HG03066 (cell line): ENCODE measurements around the gene TBX10.
"Not testable (repeated sequence)": the region's sequence is repeated elsewhere in the genome, so short reads cannot be mapped to it uniquely, and the experiment has no call there.

Experiments used
- ATAC-seq: cut with Tn5 transposase; IDR thresholded peaks from one replicate; pipeline ENCODE4 v1.9.1; 2021; ENCODE audit warnings: low read depth; ENCODE audit not compliant: unreplicated experiment

TBX10 gene

DNA sequence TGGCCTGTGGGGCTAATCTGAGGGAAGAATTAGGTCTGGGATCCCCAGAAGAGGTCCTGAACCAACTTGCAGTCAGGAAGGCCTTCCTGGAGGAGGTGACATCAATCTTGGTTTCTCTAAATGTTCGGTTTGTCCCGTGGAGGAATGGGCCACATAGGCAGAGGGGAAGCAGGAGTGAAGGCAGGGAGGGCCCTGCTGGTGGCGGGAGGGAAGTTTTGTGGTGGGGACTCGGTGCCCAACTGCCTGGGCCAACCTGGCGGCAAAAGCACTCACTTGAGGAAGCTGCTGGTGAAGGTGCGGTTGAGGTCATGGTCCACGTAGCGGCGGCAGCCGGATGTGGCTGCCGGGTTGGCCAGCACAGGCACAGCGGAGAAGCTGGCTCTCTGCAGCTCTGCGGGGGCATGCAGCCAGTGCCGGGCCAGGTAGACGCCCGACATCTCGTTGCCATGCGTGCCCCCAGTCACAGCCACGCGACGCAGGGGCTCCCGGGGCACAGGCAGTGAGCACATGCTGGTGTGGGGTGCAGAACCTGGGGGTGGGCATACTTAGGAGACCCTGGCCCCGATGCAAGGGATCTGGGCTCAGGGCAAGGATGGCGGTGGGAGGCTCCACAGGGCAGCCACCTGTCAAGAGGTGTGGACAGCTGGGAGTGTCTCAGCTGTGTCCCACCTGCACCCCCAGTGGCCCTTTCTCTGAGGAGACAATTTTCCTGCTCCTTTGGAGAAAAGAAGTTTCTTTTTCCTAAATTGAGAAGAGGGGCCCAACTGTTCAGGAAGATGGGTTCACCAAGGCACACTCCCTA lies 7.2 kb upstream of the TBX10 start:
- no peak for ATAC-seq

DNA sequence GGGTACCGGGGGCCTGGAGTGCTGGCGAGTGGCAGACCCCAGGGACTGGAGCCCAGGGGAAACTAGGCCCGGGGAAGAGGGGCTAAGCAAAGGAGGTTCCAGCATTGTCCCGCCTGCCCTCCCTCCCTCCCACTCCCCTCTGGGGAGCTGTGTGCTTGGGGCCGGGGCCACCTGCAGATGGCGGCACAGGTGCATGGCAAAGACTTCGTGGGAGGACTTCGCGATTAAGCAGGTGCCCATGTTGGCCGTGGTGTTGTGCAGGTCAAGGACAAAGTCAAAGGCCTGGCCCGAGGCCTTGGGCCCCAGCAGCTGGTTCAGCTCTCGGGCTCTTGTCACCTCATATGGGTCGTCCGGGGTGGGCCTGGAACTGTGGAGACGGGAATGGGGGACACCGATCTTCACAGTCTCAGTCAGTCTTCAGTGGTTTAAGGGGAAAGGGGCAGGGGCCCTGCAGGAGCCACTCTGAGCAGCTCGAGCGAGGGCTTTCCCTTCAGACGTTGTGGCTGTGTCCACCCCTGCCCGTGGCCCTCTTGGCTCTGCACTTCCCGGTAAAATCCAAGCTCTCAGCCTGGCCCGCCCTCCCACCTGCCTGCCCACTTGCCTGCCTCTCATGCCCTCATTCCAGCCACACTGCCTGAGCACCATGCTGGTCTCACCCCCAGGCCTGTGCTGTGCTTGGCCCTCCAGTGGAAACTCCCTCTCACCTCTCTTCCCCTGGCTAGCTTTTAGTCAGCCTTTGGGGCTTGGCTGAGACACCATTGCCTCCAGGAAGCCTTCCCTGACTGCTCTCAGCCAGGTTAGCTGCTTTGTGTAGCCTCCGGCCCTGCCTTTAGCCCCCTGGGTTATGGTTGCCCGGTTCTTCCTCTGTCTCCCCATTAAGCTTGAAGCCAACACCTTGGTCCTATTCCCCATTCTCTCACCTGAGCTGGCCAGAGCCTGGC lies 6.2 kb upstream of the TBX10 start:
- ATAC-seq = no peak

DNA sequence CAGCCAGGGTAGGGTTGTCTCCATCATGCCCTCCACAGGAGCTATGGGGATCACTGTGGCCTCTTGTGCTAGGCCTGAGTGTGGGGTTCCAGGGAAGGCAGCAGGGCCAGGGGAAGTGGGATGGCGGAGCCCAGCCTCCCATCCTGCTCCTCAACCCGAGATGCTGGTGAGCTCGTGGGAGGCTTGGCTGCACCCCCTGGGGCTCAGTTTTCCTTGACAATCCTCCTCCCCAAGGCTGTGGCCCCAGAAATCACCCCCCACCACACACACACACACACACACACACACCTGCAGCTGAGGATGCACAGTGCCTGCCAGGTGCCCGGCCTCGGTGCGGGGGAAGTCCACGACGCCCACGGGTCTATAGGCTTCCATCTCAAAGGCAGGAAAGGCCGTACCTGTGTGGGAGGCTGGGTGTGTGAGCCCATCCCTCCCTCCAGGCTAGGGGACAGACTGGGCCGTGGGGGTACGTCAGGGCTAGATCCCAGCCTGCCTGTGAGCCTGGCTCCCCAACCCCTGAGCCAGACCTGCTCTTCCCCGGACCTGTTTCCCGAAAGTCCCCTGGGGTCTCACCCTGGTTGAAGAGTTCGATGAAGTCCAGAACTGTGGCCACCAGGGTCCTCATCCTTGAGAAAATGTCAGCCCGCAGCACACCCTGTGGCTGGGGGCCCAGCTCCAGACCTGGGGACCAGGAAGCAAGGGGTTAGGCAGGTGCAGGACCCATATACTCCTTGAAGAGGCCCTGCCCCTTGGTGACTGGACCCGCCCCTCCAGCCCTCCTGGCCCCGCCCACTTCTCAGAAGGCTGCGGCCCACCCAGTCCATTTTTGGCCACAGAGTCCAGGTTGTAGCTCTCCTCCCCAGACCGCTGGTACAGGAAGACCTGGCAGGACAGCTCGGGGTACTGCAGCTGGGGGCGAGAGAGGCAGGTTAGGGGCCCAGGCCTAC lies 5.2 kb upstream of the TBX10 start:
- ATAC-seq = no peak

DNA sequence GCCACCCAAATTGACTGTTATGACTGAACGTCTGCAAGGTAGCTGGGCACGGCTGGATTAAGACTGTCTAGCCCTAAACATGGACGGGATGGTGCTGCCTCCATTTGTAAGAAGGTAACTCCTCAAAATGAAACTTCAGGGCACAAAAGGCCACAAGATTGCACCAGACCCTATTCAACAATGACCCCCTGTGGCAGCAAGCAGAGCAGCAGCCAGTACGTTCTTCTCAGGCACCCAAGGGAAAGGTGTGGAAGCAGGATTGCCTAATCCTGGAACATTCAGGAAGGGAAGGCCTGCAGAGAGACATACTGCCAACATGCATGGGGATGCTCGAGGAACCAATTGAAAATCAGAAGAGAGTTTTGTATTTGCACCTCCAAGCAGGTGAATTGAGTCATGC lies 4.5 kb upstream of the TBX10 start:
- no peak for ATAC-seq

DNA sequence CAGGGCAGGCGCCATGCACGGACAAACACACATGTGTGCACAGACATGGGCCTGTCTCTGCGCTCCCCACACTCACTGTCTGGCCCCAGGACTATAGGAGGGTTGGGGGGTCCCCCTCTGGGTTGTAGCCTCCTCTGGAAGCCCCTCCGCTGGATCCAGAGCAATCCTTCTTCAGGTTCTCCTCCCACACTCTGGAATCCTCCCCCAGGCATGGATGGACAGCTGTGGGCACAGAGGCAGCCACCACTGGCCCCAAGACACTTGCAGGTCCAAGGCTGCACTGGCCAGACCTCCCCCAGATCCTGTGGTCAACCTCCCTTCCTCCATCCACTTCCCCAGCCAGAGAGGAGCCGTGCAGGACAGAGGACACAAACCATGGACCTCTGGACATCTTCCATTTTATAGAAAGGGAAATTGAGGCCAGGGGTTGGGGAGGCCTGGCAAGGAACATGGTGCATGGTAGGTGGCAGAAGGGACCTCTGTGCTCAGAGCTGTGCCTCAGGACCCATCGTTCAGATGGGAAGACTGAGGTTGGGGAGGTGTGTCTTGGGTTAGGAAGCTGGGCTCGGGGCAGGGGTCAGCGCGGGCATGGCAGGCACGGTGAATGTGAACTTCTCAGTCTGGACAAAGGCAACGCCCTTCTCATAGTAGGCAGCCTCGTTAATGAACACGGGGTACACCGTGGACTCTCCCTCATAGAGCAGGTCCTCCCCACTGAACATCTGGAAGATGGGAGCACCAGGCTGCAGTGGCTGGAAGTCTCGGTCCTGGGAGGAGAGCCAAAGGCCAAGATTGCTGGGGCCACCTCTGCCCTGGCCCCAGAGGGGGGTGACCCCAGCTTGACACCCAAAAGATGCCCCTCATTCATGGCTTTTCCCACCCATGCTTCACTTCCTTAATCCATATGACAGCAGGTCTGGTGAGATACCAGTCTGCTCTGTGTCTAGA lies 2.9 kb upstream of the TBX10 start:
- ATAC-seq = no peak

DNA sequence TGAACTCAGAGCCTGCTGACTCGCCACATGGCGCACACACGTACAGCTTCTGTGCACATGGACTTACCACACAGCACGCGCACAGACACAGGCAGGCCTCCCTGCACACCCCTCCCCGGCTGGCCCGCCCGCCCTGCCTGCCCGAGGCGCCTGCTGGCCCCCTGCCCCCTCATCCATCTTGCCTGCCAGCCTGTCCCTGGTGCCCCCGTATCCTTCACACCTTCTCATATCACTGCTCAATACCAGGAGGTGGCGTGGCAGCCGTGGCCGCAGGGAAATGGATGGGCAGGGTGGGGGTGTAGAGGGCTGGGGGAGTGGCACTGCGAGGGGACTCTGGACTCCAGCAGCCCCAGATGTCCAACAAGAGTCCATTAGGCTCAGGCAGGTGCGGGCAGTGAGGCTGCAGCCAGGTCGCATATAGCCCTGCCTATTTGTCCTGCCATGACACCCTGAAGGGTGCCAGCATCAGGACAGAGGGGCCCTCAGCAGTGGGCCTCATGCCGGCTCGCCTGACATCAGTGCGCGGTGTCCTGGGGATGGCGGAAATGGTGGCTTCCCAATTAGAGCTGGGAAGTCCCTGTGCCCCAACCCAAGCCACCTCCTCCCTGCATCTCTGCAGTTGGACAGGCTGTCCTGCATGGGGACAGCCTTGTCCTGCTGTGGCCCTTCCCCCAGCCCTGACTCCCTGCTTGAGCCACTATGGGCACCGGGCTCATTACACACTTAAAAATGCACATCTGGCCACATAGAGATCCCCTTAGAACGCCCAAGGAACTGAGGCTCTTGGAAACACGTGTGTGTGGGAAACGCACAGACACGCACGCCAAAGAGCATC lies 2.0 kb upstream of the TBX10 start:
- no peak for ATAC-seq

DNA sequence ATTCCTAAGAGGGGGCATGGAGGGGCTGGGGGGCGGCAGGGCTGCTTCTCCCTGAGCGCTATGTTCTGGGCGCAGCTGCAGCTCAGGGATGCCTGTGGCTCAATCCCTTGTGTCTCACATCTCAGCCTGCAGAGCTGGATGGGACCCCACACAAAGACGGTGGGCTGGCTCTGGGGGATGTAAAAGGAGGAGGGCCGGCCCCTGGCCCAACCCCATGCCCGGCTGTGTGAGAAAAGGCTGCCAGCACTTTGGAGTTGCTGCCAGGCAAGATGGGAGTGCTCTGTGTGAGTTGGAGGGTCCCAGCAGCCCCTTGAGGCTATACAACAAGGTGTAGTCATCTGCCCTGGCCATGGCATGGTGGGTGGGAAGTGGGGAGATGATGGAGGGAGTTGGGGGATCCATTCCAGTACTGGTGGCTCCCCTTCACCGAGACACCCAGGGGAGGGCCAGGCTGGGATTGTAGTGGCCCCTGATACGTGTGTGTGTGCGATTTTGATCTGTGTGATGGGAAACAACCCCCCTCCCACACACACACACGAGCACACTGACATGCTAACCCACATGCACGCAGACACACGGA lies 1.3 kb upstream of the TBX10 start:
- no peak for ATAC-seq

DNA sequence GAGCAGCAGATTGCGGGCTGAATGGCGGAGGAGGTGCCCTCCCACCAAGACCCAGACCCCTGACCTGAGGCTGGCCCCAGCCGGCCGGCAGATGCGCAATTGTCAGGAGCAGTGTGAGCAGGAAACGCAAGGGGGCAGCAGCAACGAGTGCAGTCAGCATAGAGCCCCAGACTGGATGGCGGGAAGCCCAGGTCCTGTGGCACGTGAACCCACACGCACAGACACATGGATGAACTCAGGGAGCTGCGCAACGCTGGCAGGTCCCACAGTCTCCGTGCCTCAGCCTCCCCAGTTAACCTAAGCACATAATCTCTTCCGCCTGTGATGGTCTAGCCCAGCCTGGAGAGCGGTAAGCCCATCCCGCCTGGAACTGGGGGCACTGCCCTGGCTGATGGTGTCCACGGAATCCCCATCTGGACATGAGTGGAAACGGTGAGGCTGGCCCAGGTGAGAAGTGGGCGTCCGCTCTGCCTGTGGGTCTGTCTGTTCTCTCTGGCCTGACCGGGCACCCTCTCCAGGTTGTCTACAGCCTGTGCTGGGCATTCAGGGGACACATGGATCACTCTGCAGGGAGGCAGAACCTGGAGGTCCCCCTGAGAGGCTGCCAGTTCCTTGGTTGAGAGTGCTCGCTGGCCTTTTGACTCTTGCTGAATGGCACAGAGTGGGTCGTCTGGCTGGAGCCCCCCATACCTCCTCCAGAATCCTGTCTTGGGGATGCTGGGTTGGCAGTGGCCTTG lies 626 bp upstream of the TBX10 start:
- no peak for ATAC-seq

DNA sequence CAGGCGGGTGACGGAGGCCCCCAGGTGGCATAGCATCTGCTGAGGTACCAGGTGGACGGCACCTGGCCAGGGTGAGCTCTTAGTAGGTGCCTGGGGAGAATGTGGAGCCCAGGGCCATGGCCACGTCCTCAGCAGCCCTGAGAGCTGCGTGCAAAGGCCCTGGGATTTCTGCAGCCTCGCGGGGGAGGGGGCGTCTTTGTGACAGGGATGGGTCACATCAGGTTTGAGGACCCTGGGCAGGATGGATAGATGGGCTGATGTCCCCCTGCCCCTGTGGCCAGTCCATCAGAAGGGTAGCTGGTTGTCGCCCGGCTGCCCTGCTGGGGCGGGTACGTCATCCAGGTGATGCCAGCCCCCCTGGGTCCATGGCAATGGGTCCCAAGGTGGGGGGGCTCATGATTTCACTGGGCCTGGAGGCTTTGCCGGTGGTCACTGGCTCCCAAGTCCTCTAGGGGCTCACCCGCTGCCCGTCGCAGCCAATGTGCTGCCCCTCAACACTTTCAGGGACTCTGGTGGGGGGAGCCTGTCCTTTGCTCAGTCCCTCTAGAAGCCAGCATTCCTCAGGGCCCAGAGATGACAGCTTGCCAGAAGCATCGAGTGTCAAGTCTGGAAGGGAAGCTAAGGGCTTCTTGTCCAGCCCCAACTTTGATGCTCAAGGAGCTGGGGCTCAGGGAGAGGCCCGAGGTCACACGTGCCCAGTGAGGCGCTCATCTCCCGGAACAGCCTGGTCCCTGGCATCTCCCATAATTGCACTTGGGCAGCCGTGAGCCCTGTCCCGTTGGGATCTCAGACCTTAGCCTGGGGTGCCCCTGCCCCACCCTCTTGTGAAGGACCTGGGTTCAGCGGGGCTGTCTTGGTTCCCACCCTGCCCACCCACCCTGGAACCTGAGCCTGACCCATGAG lies 777 bp downstream of the TBX10 start:
- no peak for ATAC-seq

DNA sequence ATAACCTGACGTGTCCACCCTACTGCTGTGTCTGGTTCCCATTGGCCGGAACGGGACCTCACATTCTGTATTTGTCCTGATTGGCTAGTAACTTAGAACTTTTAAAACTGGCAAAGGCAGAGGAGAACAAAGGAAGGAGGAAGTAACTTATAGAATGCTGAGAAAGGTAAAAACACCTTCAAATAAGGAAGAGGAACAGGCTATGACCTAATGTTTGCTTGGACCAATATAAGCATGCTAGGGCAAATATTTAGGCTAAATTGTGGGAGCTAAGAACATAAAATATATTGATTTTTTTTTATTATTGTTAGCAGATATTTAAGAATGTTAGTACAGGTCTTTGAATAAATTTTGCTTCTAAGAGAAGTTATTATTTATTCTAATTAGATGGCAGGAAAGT lies 2.1 kb downstream of the TBX10 start:
- ATAC-seq = not testable (repeated sequence)

DNA sequence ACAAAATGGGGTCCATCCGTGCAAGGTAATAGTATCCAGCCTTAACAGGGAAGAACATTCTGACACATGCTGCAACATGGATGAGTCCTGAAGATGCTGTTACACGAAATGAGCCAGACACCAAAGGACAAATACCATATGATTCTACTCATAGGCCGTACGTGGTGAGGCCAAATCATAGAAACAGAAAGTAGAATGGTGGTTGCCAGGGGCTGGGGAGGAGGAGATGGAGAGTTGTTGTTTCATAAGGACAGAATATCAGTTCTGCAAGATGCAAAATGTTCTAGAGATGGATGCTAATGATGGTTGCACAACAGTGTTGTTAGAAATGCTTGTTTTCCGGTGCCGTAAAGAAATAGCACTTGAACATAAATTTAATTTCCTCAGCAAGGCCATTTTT lies 2.6 kb downstream of the TBX10 start:
- ATAC-seq = no peak

DNA sequence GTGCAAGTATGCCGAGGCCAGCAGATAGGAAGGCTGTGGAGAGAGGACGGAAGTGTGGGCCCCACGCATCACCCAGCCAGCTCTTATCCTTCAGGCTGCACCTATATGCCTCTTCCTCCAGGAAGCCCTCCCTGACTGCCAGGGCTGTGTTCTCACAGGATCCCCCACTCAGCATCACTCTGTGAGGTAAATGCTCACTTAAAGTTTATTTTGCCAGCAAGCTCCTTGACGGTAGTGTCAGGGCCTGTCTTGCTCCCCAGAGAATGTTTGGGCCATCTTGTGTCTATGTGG lies 4.4 kb downstream of the TBX10 start:
- no peak for ATAC-seq

DNA sequence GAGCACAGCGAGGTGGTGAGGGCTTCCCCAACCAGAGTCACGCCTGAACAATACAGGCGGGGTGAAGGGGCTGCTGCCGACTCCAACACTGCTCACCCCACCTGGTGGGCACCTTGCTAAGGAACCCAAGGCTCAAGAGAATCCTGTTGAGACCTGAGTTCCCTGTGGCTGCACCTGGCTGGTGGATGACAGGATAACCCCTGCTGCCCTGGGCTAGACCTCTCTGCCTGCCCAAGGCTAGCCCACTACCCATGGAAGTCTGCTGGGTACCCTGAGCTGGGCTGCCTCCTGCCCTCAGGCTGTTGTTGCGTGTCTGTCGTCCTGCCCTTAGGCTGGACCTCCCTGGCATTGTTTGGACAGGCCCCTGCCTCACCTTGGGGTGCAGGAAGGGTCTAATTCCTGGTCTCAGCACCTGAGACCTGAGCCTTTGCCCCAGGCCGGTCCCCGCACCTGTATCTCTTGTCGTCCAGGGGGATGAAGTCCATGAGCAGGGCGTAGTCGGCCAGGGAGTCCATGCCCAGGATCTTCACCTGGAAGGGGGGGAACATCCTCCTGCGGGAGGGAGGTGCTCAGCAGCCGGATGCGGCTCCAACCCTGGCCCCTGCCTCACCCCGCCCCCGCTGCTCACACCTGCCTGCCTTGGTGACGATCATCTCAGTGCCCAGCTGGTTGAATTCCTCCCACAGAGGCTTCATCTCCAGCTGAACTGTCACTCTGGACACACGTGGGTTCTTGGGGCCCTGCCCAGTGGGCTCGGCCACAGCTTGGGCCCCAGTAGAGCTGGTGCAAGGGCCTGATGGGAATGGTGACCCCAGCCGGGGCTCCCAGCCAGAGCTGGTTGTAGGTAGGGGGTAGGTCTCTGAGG lies 5.0 kb downstream of the TBX10 start:
- ATAC-seq = no peak

DNA sequence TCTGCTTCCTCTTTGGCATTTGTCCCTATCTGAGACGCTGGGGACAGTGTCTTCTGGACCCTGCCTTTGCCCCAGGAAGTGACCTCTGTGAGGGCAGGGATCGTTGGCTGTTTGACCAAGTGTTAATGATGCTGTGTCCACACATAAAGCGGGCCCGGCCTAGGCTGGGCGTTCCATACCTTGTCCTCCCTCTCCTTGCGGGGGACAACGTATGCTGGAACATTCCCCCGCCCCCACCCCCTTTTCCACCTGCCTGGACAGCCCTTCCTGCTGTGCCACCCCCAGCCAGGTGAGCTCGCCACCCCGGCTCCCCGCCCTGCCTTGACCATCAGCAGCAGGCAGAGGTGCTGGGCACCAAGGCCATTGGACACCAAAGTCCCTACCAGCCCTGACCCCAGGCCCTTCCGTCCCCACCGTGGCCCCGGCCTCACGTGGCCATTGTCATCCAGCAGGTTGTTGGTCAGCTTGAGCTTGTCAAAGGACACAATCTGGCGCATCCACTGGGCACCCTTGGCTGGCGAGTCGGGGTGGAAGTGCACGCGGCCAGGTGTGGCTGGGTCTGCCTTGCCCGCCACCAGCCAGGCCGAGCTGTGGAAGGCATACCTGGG lies 5.7 kb downstream of the TBX10 start:
- ATAC-seq = no peak

DNA sequence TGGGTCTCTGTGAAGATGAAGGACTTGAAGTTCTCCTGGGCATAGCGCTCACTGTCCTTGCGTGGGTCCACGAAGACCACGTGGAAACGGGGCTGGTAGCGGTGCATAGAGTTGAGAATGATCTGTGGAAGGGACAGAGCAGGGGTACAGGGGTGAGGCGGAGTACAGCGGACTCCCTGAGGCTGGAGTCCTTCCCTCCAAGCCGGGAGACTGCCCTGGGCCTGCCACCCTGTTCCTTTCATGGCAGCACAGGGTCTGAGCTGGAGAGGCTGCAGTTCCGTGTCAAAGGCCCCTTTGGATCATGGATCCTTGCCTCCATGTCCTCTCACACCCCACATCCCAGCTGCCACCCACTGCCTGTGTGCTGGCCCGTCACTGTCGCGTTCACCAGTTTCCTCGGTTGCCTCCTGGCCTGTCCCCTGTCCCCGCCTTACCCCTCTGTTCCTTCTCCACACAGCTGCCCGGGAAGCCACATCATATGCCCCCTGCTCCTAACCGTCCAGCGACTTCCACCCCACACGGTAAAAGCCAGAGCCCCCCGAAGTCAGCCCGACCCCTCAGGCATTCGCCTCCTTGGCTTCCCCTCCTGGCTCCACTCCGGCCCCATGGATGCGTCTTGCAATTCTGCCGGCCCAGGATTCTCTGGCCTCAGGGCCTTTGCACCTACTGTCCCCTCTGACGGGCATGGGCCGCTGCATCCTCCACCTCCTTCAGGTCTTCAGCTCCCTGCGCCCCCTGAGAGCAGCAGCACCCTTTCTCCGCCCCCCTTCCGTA lies 6.4 kb downstream of the TBX10 start:
- no peak for ATAC-seq
